ENCODE data around the gene UCP1. TPM values are rescaled to one million over a fixed set of nuclear protein-coding genes. Genes with fewer than 3 reads are reported as not detected.
"Not testable (repeated sequence)": the region's sequence is repeated elsewhere in the genome, so short reads cannot be mapped to it uniquely, and the experiment has no call there.

UCP1 gene
- total RNA-seq, 1 donor = not detected

- DNase-seq (ENCODE audit: low read depth) = no peak
Observed at GRCh38 chr4:140556372-140557085, 12.2 kb downstream of the UCP1 start.

DNA sequence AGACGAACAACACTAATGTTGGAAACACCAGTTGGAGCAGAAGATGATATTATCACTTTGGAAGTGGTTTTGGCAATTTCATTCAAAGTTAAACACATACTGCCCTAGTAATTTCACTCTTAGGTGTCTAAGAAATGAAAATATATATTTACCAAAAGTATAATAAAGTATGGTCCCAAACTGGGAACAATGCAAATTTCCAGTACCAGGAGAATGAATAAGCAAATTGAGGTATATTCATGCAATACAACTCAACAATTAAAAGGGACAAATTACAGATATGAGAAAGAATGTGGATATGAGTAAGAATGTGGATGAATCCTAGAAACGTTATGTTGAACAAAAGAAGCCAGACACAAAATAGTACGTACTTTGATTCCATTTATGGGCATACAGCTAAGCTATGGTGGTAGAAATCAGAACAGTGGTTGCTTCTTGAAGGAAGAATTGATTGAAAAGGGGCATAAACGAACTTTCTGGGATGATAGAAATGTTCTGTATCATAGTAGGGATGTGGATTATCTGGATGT is 34.7 kb downstream of the UCP1 start:
- DNase-seq (ENCODE audit: low read depth) = no peak
- no peak for TF ChIP-seq CTCF (IDR thresholded peaks at IDR 0.05; ENCODE audit: insufficient read depth, low read depth, low read length)
- H3K4me3 ChIP-seq (ENCODE audit: low read depth, low read length) = no peak overlapping the region

More at GRCh38 chr4:140556372-140557085, 12.2 kb downstream of the UCP1 start:
- no peak for TF ChIP-seq CTCF (IDR thresholded peaks at IDR 0.05; ENCODE audit: insufficient read depth, low read depth, low read length)
- H3K4me3 ChIP-seq (ENCODE audit: low read depth, low read length) = no peak overlapping the region

- no peak for DNase-seq (ENCODE audit: low read depth)
- no peak for TF ChIP-seq CTCF (IDR thresholded peaks at IDR 0.05; ENCODE audit: insufficient read depth, low read depth, low read length)
- no peak overlapping the region for H3K4me3 ChIP-seq (ENCODE audit: low read depth, low read length)
Observed at GRCh38 chr4:140529434-140529833, 39.3 kb downstream of the UCP1 start.

DNA sequence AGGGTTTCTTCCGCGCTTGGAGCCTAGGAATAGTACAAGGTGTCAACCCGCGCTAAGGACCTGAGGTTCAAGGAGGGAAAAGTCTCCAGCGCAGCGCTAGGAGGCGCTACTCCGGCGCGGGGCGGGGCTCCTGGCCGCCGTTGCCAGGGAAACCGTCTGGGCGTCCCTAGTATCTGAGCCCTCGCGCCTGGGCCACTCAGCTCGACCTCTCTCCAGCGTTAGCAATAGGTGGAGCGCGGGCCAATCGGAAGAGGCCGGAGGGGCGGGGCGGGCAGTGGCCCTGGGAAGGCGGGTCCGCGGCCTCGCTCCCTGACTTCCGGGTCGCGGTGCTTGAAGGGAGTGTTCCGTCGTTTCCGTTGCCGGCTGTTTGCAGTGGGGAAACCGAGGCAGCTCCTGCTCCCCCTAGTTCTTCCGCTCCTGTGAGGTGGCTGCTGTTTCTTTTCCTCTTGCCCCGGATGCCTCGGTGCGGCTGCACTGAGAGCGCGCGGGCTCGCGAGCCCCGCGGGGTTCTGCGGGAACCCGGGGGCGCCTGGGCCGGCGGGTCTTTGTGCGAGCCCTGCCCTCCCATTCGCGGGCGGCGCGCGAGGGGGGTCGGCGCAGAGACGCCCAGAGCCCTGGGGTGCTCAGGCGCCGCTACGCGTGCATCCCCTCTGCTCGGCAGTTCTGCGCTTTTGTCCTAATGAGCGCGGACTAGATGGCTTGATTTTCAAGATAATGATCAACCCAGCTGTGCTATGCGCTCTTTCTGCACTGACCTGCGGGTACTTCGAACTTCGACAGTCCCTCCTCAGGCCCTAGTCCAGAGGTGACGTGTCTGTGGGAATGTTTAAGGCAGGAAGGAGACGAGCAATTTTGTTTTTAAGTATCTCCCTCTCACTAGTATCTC is 44.7 kb downstream of the UCP1 start, which contains the start of gene ELMOD2:
TSS of gene ELMOD2 (plus strand) at position 312 of the 886 bp plus-strand sequence. CDS start 1,261 bp downstream, outside the sequence.
- peak; percentile 97 for DNase-seq (ENCODE audit: low read depth)
- peak; percentile 93 for TF ChIP-seq CTCF (IDR thresholded peaks at IDR 0.05; ENCODE audit: insufficient read depth, low read depth, low read length)
- H3K4me3 ChIP-seq (ENCODE audit: low read depth, low read length) = peak within 1 kb of the TSS; percentile 89

DNA sequence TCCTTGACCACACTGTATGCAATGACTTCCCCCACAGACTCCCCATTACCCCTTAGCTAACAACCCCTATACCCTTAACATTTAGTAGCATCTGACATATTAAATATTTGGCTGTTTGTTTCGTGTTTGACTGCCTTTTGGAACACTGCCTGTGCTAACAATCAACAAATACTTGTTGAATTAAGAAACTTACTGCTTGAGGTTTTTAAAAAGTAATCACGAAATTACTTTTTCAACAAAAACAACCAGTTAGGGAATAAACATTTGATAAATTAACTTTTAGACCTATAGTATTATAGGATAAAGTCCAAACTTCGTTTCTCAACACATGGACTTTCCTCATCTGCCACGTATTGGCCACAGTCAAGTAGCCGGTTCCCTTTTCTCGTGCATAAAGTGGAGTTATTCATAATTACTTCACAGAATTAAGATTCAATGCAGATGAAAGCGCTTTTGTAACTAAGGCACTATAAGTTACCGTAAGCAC is 45.3 kb downstream of the UCP1 start:
- peak overlapping the region; percentile 89 for H3K4me3 ChIP-seq (ENCODE audit: low read depth, low read length)
- no peak for TF ChIP-seq CTCF (IDR thresholded peaks at IDR 0.05; ENCODE audit: insufficient read depth, low read depth, low read length)
- no peak for DNase-seq (ENCODE audit: low read depth)

DNA sequence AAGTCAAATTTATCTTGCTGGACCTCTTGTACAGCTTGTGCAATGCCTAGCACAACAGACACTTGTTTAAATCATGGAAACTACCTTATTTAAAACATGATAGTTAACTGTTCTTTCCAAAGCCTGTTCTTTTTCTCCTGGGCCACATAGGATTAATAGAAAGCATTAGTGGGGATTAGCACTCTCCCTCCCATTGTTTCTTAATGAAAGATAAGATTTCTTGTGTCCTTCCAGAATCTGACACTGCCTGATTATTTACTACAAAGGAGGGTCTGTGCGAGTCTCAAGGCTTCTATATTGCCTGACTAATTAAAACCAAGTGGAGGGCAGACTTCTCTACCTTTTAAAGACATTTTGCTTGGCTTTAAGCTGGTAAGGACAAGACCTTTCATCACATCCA is 53.3 kb downstream of the UCP1 start:
- DNase-seq (ENCODE audit: low read depth) = no peak
- H3K4me3 ChIP-seq (ENCODE audit: low read depth, low read length) = no peak overlapping the region
- no peak for TF ChIP-seq CTCF (IDR thresholded peaks at IDR 0.05; ENCODE audit: insufficient read depth, low read depth, low read length)

DNA sequence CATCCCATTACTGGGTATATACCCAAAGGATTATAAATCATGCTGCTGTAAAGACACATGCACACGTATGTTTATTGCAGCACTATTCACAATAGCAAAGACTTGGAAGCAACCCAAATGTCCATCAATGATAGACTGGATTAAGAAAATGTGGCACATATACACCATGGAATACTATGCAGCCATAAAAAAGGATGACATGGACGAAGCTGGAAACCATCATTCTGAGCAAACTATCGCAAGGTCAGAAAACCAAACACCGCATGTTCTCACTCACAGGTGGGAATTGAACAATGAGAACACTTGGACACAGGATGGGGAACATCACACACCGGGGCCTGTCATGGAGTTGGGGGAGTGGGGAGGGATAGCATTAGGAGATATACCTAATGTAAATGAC is 55.0 kb downstream of the UCP1 start:
- H3K4me3 ChIP-seq (ENCODE audit: low read depth, low read length) = not testable (repeated sequence)

More for the DNA sequence above, 55.0 kb downstream of the UCP1 start:
- not testable (repeated sequence) for DNase-seq (ENCODE audit: low read depth)

Measured in fibroblast of villous mesenchyme (primary cell).